T1000 (cell line): ENCODE results near the gene MRPL38.

Experiments
- DNase-seq: peaks from one replicate; lab custom pipeline; 2025; ENCODE audit warnings: mixed read lengths; lab: John Stamatoyannopoulos, UW

MRPL38 gene

GRCh38 chr17:75904749-75905521, at the start of gene MRPL38:
Gene MRPL38 (minus strand): TSS chr17:75904884. CDS start chr17:75904875, 9 bp downstream.
- DNase-seq, result peak; percentile 98

- DNase-seq, result no peak
Observed at GRCh38 chr17:75950855-75951554, 46.3 kb upstream of the MRPL38 start.

- no peak for DNase-seq
Observed at GRCh38 chr17:75950421-75950820, 45.7 kb upstream of the MRPL38 start.

GRCh38 chr17:75945211-75945610, 40.5 kb upstream of the MRPL38 start:
- DNase-seq, result no peak

- DNase-seq, result no peak
Observed at GRCh38 chr17:75943491-75943890, 38.8 kb upstream of the MRPL38 start.

- DNase-seq, result no peak
Observed at GRCh38 chr17:75942473-75942872, 37.8 kb upstream of the MRPL38 start.

GRCh38 chr17:75941442-75941819, 36.7 kb upstream of the MRPL38 start:
- DNase-seq, result no peak

- DNase-seq, result peak; percentile 94
Observed at GRCh38 chr17:75940727-75941441, 36.2 kb upstream of the MRPL38 start, which contains the start of gene FBF1. Gene FBF1 (minus strand): TSS chr17:75941042. CDS start chr17:75938149, 2,893 bp downstream.

- no peak for DNase-seq
Observed at GRCh38 chr17:75937652-75938051, 33.0 kb upstream of the MRPL38 start.

- DNase-seq, result no peak
Observed at GRCh38 chr17:75933808-75934207, 29.1 kb upstream of the MRPL38 start.

- no peak for DNase-seq
Observed at GRCh38 chr17:75932852-75933251, 28.2 kb upstream of the MRPL38 start.

GRCh38 chr17:75931062-75931461, 26.4 kb upstream of the MRPL38 start:
- no peak for DNase-seq

GRCh38 chr17:75927286-75927922, 22.7 kb upstream of the MRPL38 start:
- DNase-seq, result no peak

GRCh38 chr17:75926456-75926855, 21.8 kb upstream of the MRPL38 start:
- no peak for DNase-seq

GRCh38 chr17:75925912-75926311, 21.2 kb upstream of the MRPL38 start:
- no peak for DNase-seq

GRCh38 chr17:75925103-75925502, 20.4 kb upstream of the MRPL38 start:
- no peak for DNase-seq

- no peak for DNase-seq
Observed at GRCh38 chr17:75922963-75923874, 18.5 kb upstream of the MRPL38 start.

GRCh38 chr17:75922173-75922961, 17.7 kb upstream of the MRPL38 start:
- no peak for DNase-seq

GRCh38 chr17:75921596-75921995, 16.9 kb upstream of the MRPL38 start:
- DNase-seq, result no peak

GRCh38 chr17:75920045-75920560, 15.4 kb upstream of the MRPL38 start:
- DNase-seq, result no peak
